GM21576 (cell line): Measurements from ENCODE around the gene NAT14.
A peak's percentile ranks its signal among the peaks of the same experiment; 100 is the strongest.

ENCODE experiments used
- ATAC-seq: cut with Tn5 transposase; IDR thresholded peaks from one replicate; pipeline ENCODE4 v1.9.1; 2021; ENCODE audit warnings: mild to moderate bottlenecking, moderate library complexity; ENCODE audit not compliant: unreplicated experiment

The NAT14 gene

GRCh38 chr19:55500368-55500952 is 15.5 kb downstream of the NAT14 start:
- ATAC-seq = no peak

DNA sequence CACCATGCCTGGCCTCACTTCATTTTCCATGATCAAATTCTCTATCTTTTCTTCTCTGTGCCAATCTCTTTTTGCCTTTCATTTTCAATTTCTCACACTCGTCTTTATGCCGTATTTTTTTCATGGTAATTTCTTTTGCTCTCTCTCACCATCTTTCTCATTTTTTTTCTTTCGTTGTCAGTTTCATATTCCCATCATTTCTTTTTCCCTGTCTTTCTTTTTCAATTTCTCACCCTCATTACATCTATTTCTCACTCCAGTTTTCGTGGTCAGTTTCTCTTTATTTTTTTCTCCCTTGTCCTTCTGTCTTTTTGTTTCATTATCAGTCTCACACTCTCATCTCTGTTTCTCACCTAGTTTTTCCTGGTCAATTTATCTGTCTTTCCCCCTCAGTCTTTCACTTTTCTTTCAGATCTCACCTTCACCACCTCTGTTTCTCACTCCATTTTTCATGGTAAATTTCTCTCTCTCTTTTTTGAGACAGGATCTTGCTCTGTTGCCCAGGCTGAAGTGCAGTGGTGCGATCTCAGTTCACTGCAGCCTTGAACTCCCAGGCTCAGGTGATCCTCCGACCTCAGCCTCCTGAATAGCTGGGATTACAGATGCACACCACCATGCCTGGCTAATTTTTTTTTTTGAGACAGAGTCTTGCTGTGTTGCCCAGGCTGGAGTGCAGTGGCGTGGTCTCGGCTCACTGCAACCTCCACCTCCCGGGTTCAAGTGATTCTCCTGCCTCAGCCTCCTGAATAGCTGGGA is 17.4 kb downstream of the NAT14 start:
- ATAC-seq = no peak

DNA sequence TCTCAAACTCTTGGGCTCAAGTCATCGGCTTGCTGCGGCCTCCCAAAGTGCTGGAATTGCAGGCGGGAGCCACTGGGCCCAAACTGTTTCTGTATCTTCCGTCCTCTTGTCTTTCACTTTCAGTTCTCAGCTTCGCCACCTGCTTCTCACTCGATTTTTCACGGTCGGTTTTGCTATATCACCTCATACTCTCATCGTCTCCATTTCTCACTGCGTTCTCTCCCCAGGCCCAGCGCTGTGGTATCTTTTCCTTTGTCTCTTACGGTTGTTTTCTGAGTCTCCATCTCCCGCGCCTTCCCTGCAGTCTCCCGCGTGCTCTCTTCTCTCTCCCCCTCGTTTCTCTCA is 18.1 kb downstream of the NAT14 start:
- no peak for ATAC-seq

- ATAC-seq = peak; percentile 75
Measured at GRCh38 chr19:55503502-55504251, 18.7 kb downstream of the NAT14 start.

DNA sequence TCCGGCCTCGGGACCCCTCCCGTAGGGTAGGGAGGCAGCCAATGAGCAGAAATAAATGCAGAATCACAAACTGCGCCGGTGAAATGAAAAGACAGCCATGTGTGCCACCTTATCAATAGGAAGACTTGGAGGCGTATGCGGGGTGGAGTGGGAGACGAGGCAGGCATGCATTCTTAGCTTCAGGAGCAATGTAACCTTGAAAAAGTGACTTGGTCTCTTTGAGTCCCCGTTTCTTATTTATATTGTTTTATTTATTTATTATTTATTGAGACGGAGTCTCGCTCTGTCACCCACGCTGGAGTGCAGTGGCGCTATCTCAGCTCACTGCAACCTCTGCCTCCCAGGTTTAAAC is 19.2 kb downstream of the NAT14 start:
- no peak for ATAC-seq

DNA sequence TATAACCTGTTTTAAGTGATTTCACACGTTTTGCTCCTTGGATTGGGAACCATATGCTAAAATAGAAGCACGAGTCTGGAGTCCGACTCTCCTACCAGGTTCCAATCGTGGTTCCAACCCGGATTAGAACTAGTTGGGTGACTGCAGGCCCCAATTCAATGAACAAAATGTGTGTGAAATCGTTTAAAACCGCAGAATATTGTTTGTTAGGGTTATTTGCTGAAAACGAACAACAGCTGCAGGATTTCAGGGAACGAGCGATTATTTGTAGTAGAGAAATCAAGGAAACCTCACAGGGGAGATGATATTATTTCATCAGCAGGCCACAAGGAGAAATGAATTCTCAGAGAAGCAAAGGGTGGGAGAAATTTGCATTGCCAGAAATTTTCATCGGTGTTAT is 20.0 kb downstream of the NAT14 start:
- ATAC-seq = no peak

DNA sequence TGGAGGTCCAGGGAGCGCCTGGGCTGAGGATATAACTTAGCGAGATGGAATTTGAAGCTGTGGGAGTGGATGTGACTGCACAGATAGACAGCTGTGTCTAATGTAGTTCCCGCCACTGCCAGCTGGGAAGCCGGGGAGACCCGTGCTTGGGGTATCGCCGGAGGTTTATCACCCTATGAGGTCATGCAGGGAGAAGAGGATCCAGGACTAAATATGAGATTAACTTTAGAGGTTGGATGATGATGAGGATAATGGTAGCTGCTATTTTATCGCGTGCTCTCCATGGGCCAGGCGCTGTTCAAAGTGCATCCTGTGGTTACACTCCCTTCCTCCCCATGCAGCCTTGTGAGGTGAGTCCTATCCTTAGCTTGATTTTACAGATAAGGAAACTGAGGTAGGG is 23.1 kb downstream of the NAT14 start:
- no peak for ATAC-seq

DNA sequence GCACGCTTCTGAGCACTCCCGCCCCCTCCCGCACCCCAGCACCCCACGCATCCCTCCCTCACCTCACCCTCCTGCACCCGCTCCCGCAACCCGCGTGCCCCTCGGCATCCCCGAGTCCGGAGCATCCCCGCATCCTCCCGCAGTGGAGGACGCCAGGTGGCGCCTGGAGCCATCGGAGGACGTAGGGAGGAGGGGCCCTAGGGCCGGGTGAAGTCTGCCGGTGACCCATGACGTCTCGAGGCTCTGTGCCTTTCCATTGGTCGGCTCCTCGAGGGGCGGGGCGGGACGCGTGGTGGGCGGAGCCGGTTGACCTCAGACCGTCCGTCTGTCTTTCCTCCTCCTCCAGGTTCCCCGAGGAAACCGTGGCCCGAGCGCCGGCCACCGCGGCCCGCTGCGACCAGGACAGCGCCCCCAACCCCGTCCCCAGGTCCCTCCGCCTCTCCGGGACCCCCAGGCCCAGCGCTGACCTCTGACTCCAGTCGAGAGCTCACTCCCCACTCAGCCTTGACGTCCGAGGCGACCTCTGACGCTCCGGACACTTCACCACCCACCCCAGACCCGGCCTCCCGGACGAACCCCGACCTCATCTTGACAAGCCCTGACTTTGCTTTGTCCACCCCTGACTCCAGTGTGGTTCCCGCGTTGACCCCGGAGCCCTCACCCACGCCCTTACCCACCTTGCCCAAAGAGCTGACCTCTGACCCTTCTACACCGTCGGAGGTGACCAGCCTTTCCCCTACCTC is 32.1 kb downstream of the NAT14 start:
- ATAC-seq = peak; percentile 99

GRCh38 chr19:55519451-55520311 is 34.7 kb downstream of the NAT14 start:
- ATAC-seq = no peak

DNA sequence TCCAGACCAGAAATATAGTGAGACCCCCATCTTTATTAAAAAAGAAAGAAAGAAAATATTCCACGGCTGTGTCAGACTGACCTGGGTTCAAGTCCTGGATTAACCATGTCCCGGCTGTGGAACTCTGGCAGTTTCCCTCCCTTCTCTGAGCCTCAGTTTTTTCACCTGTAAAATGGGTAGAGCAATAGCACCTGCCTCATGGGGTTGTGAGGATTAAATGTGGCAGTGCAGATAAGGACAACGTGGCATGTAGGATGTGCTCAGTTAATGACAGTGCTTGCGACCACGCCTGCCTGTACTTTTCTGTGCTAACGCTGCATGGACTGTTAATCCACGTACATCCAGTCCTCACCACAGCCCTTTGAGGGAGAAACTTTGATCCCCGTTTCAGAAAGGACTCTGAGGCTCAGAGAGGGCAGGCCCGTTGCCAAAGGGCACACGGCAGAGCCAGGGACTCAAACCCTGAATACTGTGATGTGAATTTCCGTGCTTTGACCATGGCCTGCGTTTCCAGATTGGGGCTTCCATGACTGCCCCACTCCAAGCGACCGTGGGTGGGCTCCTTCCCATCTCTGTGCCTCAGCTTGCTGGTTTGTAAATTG is 35.8 kb downstream of the NAT14 start:
- no peak for ATAC-seq

DNA sequence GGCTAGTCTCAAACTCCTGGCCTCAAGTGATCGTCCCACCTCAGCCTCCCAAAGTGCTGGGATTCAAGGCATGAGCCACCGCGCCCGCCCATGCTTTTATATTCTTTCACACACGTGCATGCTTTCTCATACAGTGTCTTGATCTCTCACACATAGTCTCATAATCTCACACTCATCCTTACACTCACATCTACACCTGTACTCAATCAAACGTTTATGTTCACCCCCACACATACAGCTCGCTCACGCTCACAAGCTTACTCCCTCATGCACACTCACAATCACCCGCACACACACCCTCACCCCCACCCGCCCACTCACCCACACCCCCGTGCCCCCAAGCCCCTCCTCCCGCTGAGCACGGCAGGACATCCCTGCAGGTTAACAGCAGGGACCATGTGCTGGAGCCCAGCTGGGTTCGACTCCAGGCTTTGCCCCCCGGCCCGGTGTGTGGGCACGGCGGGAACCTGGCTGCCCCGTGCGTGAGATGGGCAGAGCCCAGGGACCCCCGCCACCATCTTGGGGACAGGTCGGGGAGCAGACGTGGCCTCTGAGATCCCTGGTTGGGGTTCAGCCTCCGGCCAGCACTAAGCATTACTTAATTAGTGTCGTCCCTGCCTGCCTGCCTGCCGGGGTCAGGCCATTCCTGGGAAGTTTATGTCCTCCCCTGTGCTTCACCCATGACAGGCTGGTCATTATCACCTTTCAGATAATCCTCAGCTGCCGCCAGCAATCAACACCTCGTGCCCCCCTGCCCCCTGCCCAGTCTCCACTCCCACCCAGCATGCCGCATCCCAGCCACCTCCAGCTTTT is 40.5 kb downstream of the NAT14 start:
- no peak for ATAC-seq

DNA sequence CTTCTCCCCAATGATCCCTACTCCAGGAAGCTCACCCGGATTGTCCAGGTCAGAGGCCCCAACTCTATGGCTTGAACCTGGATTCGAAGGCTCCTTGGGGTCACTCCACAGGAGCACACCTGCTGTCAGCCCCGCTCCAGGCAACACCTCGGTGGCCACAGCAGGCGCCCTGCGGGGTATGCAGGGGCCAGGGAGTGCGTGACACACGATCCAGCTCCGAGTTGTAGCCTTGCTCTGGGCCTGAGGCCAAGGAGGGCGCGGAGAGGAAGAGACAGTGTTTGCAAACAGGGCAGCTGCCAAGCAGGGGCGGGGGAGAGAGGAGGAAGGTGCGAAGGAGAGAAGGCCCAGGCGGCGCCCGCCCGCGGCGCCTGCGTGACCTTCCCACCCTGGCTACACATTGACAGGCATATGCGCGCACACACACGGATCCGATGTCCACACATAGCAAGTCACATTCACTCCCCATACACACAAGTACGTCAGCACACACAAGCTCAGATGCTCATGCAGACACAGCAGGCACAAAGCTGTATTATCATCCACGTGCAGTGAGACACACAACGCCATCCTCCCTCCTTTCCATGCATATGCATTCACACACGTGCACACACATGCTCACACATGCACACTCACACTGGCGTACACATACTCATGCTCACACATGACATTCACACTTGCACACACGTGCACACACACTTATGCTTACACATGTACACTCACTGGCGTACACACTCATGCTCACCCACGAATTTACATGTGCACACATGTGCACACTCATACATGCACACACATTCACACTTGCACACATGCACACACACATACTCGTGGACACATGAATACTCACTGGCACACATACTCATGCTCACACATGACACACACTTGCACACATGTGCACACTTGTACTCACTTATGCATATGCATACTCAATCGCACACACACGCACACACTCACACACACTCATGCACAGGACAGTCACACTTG is 41.5 kb downstream of the NAT14 start:
- ATAC-seq = no peak

GRCh38 chr19:55527197-55528029 is 42.4 kb downstream of the NAT14 start:
- ATAC-seq = no peak

DNA sequence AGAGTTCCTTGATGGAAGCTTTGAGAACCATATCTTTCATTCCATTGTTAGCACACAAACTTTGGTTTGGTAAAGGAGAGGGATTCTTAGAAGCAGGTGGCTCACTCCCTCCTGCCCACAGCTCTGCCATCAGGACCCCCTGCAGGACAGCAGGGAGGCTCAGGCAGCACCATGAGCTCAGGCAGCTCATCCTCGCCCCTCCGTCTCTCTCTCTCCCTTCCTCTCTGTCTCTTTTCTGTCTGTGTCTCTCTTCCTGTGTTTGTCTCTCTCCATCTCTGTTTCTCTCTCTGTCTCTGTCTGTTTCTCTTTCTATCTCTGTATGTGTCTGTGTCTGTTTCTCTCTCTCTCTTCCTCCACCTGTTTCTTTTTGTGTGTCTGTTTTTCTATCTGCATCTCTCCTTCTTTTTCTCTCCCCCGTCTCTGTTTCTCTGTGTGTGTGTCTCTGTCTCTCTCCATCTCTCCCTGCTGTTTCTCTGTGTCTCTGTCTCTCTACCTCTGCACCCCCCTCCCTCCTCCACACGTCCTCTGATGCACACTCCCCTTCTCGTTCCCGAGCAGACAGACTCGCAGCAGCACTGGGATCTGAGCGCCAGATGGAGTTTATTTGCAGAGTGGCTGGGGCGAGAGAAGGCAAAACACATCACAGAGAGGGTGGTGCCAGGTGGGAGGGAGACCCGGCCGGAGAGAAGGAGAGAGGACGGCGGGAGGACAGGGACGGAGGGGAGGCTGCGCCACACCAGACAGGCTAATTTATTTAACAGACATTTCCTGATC is 43.2 kb downstream of the NAT14 start:
- no peak for ATAC-seq

DNA sequence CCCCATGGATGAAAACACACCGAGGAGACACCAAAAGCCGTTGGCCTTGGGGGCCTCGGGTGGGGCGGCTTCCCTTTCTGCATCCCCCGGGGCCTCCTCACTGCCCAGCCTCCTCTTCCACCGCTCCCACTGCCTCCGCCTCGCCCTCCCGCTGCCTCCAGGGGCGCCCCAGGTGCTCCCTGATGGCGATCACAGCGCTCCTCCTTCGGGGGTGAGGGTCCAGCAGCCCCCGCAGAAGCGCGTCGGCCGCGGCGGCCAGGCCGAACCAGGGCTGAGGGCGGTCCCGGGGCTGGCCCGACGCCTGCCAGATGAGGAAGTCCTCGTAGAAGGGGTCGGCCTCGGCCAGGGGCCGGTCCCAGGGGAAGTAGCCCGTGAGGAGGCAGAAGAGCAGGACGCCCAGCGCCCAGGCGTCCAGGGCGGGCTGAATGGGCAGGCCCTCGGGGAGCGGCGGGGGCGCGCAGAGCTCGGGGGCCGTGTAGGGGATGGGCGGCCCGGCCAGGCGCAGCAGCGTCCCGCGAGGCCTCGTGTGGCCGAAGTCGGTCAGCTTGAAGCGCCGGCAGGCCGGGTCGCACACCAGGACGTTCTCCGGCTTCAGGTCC is 44.7 kb downstream of the NAT14 start:
- ATAC-seq = no peak

GRCh38 chr19:55530996-55531395 is 46.0 kb downstream of the NAT14 start:
- no peak for ATAC-seq
